Activated T-cell treated with anti-CD3 and anti-CD28 coated beads for 24 hours (primary cell): ENCODE results near the gene ESRRA.

Source experiments
- DNase-seq: peaks from one replicate; pipeline ENCODE4 v3.0.0-alpha.2; 2020; ENCODE audit warnings: low read depth

ESRRA gene

DNA sequence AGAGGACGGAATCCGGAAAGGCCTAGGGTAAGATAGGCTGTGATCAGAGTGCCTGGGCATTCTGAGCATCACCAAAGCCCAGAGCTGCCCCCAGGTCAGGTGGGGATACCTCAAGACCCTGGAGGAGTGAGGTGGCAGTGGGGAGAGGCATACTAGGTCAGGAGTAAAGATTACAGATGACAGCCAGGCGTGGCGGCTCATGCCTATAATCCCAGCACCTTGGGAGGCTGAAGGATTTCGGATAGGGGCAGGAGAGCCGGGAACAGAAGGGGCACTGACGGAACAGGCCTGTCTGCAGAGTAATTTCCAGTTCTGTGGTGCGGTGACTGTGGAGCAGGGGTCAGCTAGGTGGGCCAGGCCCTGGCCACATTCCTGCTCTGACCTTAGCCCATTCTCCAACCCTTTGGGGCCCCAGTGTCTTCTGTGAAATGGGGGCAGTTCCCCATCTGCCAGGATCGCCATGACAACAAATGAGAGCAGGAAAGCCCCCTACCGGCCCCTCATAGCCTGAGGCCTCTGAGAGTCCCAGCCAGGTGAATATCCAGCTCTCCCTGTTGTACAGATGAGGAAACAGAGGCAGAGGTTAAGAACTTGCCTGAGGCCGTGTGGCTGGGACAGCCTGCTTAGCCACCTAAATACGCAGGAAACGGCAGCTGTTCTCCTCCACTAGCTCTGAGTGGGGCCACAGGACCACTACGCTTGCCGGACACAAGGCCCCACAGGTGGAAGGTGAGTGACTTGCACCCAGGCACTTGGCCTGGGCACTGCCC lies 30.1 kb upstream of the ESRRA start:
- no peak for DNase-seq

DNA sequence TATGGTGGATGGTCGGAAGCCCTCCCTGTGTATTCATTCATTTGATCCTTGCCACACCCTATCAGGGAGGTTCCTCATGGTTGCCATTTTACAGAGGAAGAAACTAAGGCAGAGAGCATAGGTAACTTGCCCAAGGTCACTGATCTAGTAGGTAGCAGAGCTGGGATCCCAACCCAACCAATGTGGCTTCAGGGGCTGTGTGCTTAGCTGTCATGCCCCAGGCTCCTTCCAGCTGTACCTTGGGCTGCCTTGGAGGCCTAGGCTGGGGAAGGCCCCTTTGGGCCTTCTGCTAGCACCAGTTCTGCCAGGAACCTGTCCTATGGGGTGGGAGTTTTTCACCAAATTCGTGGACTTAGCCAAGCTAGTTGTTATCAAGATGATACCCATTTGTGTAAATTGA lies 29.5 kb upstream of the ESRRA start:
- DNase-seq = no peak

DNA sequence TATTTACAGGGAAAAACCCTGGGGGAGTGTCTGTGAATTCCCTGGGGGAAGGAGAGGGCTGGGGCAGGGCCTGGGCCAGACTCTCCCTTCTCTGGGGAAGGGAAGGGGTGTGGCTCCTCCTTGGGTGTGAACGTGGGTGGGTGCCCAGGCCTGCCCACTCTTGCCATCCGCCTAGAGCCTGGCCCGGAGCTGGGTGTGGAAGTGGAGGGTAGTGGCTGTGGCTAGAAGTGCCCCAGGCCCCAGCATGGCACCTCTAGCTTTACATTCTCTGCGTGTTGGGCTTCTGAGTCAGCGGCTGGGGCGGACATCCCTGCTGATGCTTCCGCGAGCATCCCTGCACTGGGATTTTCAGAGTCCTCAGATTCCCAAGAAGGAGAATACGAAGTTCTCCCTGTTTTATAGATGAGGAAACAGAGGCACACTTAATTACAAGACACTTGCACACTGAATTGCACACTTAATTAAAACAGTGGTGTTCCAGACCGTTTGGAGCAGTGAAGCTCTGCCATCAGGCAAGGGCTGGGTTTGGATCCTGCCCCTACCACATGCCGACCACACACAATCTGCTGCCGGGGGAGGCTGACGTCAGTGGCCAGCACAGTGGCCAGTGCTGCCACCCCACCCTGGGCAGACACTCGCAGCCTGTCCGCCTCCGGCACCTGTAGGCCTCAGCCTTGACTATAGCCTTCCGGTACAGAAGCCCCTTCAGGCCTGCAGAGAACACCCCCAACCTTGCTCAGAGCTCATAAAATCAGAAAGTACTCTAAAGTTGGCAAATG lies 28.5 kb upstream of the ESRRA start:
- DNase-seq = no peak

DNA sequence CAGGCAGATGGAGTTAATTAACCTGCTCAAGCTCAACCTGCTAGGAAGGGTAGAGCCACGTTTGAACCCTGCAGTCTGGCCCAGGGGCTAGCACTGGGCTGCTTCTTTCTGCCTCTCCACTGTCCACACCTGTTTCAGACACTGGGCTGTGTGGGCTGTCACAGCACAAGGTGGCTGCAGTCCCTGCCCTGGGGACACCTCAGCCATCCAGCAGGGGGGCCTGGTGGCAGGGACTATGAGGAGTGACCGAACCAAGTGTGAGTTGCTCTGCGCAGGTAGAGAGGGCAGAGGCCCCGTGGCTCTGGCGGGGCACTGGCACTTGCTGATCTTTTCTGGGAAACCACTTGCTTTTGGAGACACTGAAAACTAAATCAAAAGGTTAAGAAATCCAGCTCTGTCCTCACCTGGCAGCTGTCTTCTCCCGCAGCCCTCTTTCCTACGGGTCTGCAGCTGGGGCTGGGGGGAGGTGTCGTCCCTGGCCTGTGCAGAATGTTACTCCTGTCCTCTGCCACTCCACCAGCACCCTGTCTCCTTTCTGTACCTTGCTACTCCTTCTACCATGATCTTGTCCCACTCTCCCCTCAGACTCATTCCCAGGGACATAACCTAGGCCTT lies 26.6 kb upstream of the ESRRA start:
- no peak for DNase-seq

GRCh38 chr11:64281957-64282770 lies 23.2 kb upstream of the ESRRA start:
- no peak for DNase-seq

DNA sequence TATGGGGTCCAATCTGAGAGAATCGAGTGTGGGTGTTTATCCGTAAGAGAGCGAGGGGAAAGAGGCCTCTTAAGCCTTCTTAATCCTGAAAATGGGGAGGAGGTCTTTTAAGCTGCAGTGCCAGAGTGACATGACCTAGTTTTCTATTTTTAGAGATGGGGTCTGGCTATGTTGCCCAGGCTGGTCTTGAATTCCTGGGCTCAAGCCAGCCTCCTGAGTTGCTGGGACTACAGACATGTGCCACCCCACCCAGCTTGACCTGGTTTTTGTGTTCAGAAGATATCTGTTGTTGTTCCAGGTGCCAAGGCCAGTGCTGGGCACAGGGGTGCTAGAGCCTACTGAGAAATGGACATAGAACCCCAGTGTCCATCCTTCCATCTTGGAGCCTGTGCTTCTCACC lies 22.2 kb upstream of the ESRRA start:
- no peak for DNase-seq

- peak; percentile 90 for DNase-seq
These were observed 21.0 kb upstream of the ESRRA start, which contains the start of gene BAD for GRCh38 chr11:64284048-64284961. TSS of gene BAD (minus strand) at chr11:64284665. CDS start at chr11:64284368, 297 bp downstream.

DNA sequence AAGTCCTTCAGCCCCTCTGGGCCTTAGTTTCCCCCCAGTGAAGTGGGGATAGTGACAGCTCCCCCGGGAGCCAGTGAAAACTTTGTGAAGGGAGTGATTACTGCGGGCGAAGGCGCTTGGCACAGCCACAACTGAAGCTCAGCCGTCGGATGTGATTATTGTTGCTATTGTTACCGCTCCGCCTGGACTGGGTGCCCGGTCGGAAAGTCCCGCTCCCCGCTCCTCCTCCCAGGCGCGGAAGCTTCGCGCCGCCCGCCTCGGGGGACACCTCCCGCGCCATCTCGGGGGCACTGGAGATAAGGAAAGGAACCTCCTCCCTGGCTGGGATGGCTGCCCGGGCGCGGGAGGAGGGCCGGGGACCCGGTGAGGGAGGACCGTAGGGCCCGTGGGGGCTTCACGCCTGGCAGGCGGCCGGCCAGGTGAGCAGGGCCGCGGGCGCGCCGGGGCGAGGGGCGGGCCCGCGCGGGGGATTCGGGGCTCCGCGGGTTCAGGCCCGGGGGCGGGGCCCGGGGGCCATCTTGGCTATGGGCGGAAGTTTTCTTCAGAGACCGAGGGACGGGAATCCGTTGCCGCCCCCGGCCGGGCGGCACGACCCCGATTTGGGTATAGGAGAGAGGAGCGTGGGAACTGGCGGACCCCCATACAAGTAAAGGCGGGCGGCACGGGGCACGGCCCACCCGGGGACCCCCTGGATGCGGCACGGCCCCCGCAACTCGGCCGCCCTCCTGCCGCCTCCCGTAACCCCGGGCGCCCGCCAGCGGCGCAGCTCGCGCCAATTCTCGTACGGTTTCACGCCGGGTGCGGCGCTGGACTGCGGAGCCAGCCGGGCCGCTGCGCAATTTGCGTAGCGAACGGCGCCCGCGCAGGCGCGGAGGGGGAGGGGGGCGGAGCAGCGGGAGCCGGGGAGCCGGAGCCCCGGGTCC lies 20.1 kb upstream of the ESRRA start, which contains the start of gene GPR137:
GPR137 (plus strand) TSS at position 887 of the 923 bp plus-strand sequence. CDS start 677 bp downstream, outside the sequence.
- peak; percentile 90 for DNase-seq

DNA sequence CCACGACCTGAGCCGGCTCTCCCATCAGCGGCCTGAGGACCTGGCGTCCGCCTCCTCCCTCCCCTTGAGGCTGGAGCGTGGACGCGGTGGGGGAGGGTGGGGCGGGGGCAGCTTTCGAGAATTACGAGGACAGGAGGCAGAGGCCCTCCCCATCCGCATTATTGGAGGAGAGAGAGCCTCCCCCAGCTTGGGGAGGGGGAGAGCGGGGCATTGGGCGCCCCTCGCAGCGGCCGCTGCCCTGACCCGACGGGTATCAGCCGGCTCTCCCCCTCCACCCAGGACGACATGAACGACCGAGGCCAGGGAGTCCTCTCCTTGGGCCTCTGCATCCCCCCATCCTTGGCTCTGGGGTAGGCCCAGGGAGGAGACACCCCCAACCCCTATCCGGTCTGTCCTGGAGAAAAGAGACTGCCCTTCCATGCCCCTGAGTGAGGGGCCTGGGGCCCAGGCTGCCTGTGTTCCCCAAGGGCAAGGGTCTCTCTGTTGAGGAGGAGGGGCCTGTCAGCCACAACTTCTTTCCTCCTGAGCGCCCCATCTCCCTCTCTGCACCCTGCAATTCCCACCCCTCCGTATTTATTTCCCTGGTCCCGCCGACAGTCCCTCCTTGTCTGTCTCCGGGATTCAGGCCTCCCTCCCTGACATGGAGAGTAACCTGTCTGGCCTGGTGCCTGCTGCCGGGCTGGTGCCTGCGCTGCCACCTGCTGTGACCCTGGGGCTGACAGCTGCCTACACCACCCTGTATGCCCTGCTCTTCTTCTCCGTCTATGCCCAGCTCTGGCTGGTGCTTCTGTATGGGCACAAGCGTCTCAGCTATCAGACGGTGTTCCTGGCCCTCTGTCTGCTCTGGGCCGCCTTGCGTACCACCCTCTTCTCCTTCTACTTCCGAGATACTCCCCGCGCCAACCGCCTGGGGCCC lies 19.2 kb upstream of the ESRRA start:
- DNase-seq = no peak

GRCh38 chr11:64286801-64287159 lies 18.5 kb upstream of the ESRRA start:
- no peak for DNase-seq

DNA sequence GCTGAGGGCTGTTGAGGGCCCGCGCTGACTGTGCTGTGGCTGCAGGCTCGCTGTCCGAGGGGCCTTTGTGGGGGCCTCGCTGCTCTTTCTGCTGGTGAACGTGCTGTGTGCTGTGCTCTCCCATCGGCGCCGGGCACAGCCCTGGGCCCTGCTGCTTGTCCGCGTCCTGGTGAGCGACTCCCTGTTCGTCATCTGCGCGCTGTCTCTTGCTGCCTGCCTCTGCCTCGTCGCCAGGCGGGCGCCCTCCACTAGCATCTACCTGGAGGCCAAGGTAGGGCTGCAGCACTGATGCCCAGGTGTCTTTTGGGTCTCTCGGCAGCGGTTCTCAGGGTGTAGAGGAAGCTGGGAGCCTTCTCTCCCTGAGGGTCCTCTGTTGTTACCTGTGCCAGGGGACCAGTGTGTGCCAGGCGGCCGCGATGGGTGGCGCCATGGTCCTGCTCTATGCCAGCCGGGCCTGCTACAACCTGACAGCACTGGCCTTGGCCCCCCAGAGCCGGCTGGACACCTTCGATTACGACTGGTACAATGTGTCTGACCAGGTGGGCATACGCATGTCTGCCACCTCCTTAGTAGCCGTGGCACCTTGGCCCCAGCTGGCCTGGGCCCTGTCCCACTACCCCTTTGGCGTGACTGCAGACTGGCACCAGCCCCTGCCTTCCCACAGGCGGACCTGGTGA lies 17.5 kb upstream of the ESRRA start:
- no peak for DNase-seq

- no peak for DNase-seq
These were observed 17.0 kb upstream of the ESRRA start for GRCh38 chr11:64288353-64288750.

DNA sequence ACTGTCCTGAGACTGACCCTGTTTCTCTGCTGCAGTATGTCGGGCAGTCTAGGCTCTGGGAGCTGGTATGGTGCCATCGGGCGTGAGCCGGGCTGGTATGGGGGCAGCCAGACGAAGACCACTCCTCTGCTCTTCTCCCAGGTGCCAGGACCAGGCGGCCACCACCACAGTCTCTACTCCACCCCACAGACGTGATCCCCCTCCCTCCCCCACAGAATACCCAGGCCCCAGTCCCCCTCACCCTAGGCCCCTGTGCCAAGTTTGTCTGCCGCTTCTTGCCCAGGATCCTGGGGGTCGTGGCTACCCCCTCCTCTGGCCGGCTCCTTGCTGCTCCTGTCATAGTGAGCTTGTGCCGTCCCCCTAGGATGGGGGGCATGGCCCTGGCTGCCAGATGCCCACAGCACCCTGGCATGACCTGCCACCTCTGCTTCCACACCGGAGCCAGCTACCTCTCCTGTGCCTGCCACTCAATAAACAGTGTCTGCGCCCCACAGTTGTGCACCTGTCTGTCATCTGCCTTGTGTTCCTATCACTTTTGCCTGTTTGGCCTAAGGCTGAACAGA lies 16.2 kb upstream of the ESRRA start:
- no peak for DNase-seq

GRCh38 chr11:64290352-64291261 lies 14.7 kb upstream of the ESRRA start:
- DNase-seq = no peak

DNA sequence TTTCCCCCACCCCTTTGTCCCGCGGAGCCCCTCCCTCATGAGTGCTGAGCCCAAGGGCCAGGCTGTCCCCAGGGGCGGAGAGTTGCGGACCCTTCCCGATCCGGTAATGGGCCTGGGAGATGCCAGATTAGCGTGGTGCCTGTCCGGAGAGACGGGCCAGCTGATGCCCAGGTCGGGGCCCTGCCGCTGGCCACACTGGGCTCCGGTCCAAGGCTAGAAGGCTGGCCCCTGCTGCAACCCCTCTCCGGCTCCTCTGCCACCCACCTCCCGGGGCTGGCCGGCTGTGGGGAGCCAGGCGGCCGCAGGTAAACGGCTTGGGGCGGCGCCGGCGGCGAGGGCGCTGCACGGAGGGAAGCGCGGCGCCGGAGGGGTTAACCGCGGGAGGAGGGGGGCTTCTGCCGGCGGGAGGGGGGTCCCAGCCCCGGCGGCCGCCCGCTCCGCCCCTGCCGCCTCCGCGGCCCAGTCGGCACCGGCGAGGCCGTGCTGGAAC lies 14.0 kb upstream of the ESRRA start, which contains the start of gene KCNK4:
KCNK4 (plus strand) TSS at position 41 of the 490 bp plus-strand sequence. CDS start 1,717 bp downstream, outside the sequence.
- DNase-seq = no peak

- no peak for DNase-seq
These were observed 13.4 kb upstream of the ESRRA start for GRCh38 chr11:64291752-64292459.
